Measurements from ENCODE around the gene PTPRK. TPM values are rescaled to one million over a fixed set of nuclear protein-coding genes. Genes with fewer than 3 reads are reported as not detected.

The PTPRK gene
- total and polyA plus RNA-seq, 2 of the 8 experiments (the other 6 are each of a cell fraction or from before 2014, with no cell fraction given) = 11.4 to 47.3 TPM

GRCh38 chr6:128250370-128251070 lies 269.9 kb downstream of the PTPRK start:
- TF ChIP-seq CHD1 (IDR thresholded peaks at IDR 0.05; ENCODE audit: low read depth, low read length) = no peak
- no peak for TF ChIP-seq CHD2 (IDR thresholded peaks at IDR 0.05; ENCODE audit: low read length)
- TF ChIP-seq TEAD4 (IDR thresholded peaks at IDR 0.05; ENCODE audit: low read depth, low read length) = no peak
- no peak for TF ChIP-seq NRF1 (IDR thresholded peaks at IDR 0.05; ENCODE audit: low read depth, low read length)
- TF ChIP-seq EP300 (IDR thresholded peaks at IDR 0.05; ENCODE audit: borderline replicate concordance in 1 of 2, low read depth in 2 of 2, low read length in 2 of 2) = no peak
- TF ChIP-seq JUND (IDR thresholded peaks at IDR 0.05; ENCODE audit: low read length) = no peak
- no peak for TF ChIP-seq KDM4A (IDR thresholded peaks at IDR 0.05; ENCODE audit: low read depth, low read length, severe bottlenecking)
- TF ChIP-seq HDAC6 (IDR thresholded peaks at IDR 0.05; ENCODE audit: low read depth, low read length) = no peak
- no peak for TF ChIP-seq CTBP2 (IDR thresholded peaks at IDR 0.05; ENCODE audit: borderline replicate concordance, insufficient read depth, insufficient read length, low read length)
- TF ChIP-seq POLR2A (IDR thresholded peaks at IDR 0.05; ENCODE audit: control extremely low read depth in 1 of 2, low read depth in 2 of 2, low read length in 2 of 2) = no peak
- no peak for TF ChIP-seq YY1 (IDR thresholded peaks at IDR 0.05; ENCODE audit: low read depth, low read length)
- no peak for TF ChIP-seq SIN3A (conservative IDR thresholded peaks at IDR 0.05 in 1 of 2, IDR thresholded peaks at IDR 0.05 in 1 of 2; ENCODE audit: low read depth in 1 of 2, low read length in 2 of 2)
- no peak for TF ChIP-seq SRF (IDR thresholded peaks at IDR 0.05; ENCODE audit: low read depth, low read length)
- H3K79me2 ChIP-seq (ENCODE audit: control insufficient read depth in 1 of 2, insufficient read depth in 2 of 2, low read length in 2 of 2) = peaks cover 0 to 4% of the 10 kb centered on the region in 2 experiments; a peak in 1 of 4 replicates
- no peak overlapping the region for H2BK120ac ChIP-seq (replicated peaks; ENCODE audit: low read depth, low read length)
- no peak overlapping the region for H3K4me3 ChIP-seq (ENCODE audit: extremely low read depth in 1 of 4, insufficient read depth in 2 of 4, low read depth in 3 of 4, low read length in 4 of 4)
- H3K27ac ChIP-seq (ENCODE audit: low read depth, low read length) = no peak overlapping the region
- H3K36me3 ChIP-seq (ENCODE audit: control insufficient read depth in 2 of 4, insufficient read depth in 4 of 4, low read length in 3 of 4) = no peaks in the 10 kb centered on the region
- H2BK12ac ChIP-seq (ENCODE audit: low read depth, low read length) = no peak overlapping the region
- no peak overlapping the region for H4K8ac ChIP-seq (ENCODE audit: extremely low read depth, insufficient read depth, low read length)
- H3K56ac ChIP-seq (replicated peaks; ENCODE audit: insufficient read length, low read depth, low read length) = no peak overlapping the region
- FAIRE-seq = no peak
- H2AK5ac ChIP-seq (ENCODE audit: low read depth, low read length) = no peak overlapping the region
- H3K4me2 ChIP-seq (ENCODE audit: insufficient read depth in 1 of 2, low read depth in 2 of 2, low read length in 2 of 2) = no peak overlapping the region
- no peaks in the 10 kb centered on the region for H3K79me1 ChIP-seq (ENCODE audit: low read depth, low read length)
- peaks cover 0 to 2% (median 1%) of the 10 kb centered on the region in 4 experiments; a peak in 2 of 7 replicates for H3K4me1 ChIP-seq (replicated peaks in 1 of 4; ENCODE audit: control insufficient read depth in 3 of 4, insufficient read depth in 4 of 4, low read length in 3 of 4)
- no peak overlapping the region for H4K5ac ChIP-seq (ENCODE audit: insufficient read length, low read depth, low read length)
- ChIA-PET CTCF (ENCODE audit: partially characterized antibody) (interaction anchor here (0.8 kb wide), 1 partner anchor 19 kb away, joined by 4 read pairs; no protein-coding TSS in a partner anchor), POLR2A (ENCODE audit: partially characterized antibody) (no interaction called here)
- H3K27me3 ChIP-seq (replicated peaks in 1 of 4; ENCODE audit: control insufficient read depth in 3 of 4, extremely low read depth in 1 of 4, insufficient read depth in 3 of 4, low read length in 3 of 4) = no peaks in the 10 kb centered on the region
- no peak overlapping the region for H3K18ac ChIP-seq (ENCODE audit: extremely low read depth, low read length)
- no peak overlapping the region for H3K14ac ChIP-seq (ENCODE audit: insufficient read length)
- no peaks in the 10 kb centered on the region for H3K9me3 ChIP-seq (ENCODE audit: insufficient read depth in 2 of 2, low read depth in 1 of 2, low read length in 1 of 2)
- H4K91ac ChIP-seq (replicated peaks; ENCODE audit: insufficient read length, low read length) = no peak overlapping the region
- no peak overlapping the region for H2AFZ ChIP-seq (ENCODE audit: low read length)
- no peak overlapping the region for H2BK20ac ChIP-seq (ENCODE audit: low read length)
- no peak overlapping the region for H3K4ac ChIP-seq (replicated peaks; ENCODE audit: insufficient read length, low read depth, low read length)
- H3K23ac ChIP-seq (ENCODE audit: insufficient read length) = no peak overlapping the region
- no peaks in the 10 kb centered on the region for H3K23me2 ChIP-seq (ENCODE audit: low read depth, low read length)
- no peak overlapping the region for H2BK5ac ChIP-seq (ENCODE audit: low read depth, low read length)
- 78% methylated on average over 1 of the region's 1 CpG; no CpG with 5 or more reads in 1 of the 2 experiments for WGBS, 2 experiments (ENCODE audit: extremely low coverage in 1 of 2, insufficient coverage in 1 of 2, insufficient read length in 1 of 2, insufficient replicate concordance in 2 of 2, low coverage in 1 of 2, low lambda C conversion rate in 2 of 2, missing lambda C conversion rate in 1 of 2)
- H4K20me1 ChIP-seq (replicated peaks in 1 of 2; ENCODE audit: control insufficient read depth in 1 of 2, insufficient read depth in 2 of 2, low read length in 2 of 2) = no peaks in the 10 kb centered on the region
- no peak for DNase-seq (ENCODE audit: low read depth in 1 of 2, low spot score in 2 of 2)
- H3K9ac ChIP-seq (replicated peaks in 1 of 4; ENCODE audit: extremely low read depth in 1 of 4, low read depth in 3 of 4, low read length in 3 of 4) = no peak overlapping the region
- H2BK15ac ChIP-seq (ENCODE audit: low read length) = no peak overlapping the region
